HL-60 (cell line): ENCODE data around the gene TNFAIP8L2.

Experiments
- DNase-seq, 2 experiments: peaks; one replicate each; pipeline ENCODE4 v3.0.0-alpha.2; 2010 to 2020; ENCODE audit warnings: low read depth in 1 of 2, low spot score in 1 of 2
- H3K27ac ChIP-seq: fragments of 250-450 bp; sonication (Bioruptor Pico); replicated peaks from 2 replicates; pipeline ENCODE4 v1.5.1; 2020; ENCODE audit warnings: mild to moderate bottlenecking, moderate library complexity
- H3K27me3 ChIP-seq: fragments of 250-450 bp; sonication (Bioruptor Pico); 2 replicates; pipeline ENCODE4 v1.5.1; 2021; ENCODE audit warnings: mild to moderate bottlenecking, moderate library complexity; ENCODE audit not compliant: insufficient read depth, poor library complexity, severe bottlenecking
- H3K4me3 ChIP-seq: replicated peaks from 2 replicates; pipeline ENCODE4 v1.5.1; 2011; ENCODE audit warnings: mild to moderate bottlenecking, control low read depth, low read length; ENCODE audit not compliant: insufficient read depth
- CTCF ChIP-seq: IDR thresholded peaks from one replicate; pipeline ENCODE4 v1.5.1; 2011; ENCODE audit warnings: low read length, control low read depth, inconsistent platforms; ENCODE audit not compliant: insufficient read depth
- GABPA ChIP-seq: IDR thresholded peaks from 2 replicates; pipeline ENCODE4 v1.6.1; 2012; ENCODE audit warnings: low read depth
- POLR2AphosphoS5 ChIP-seq: IDR thresholded peaks from 2 replicates; pipeline ENCODE4 v1.6.1; 2012; ENCODE audit warnings: low read depth
- REST ChIP-seq: IDR thresholded peaks from 2 replicates; pipeline ENCODE4 v1.6.1; 2012; ENCODE audit warnings: low read depth; ENCODE audit not compliant: insufficient replicate concordance
- SPI1 ChIP-seq: IDR thresholded peaks from 2 replicates; pipeline ENCODE4 v1.6.1; 2012; ENCODE audit warnings: low read depth, mild to moderate bottlenecking, borderline replicate concordance

Gene TNFAIP8L2

GRCh38 chr1:151146072-151146411 lies 10.4 kb upstream of the TNFAIP8L2 start:
- Histone ChIP-seq H3K27me3 (peaks cover 16% of the 10 kb centered on the region), H3K27ac (no peak overlapping the region), H3K4me3 (peak overlapping the region; percentile 71)
- TF ChIP-seq CTCF = no peak
- TF ChIP-seq REST = no peak
- TF ChIP-seq GABPA = no peak
- TF ChIP-seq SPI1 = no peak
- TF ChIP-seq POLR2AphosphoS5 = no peak
- no peak for DNase-seq

GRCh38 chr1:151146412-151147131 lies 9.9 kb upstream of the TNFAIP8L2 start, which contains the start of gene SEMA6C:
Gene SEMA6C (minus strand): TSS chr1:151146631. CDS start chr1:151142621, 4,010 bp downstream.
- no peak for TF ChIP-seq GABPA
- no peak for TF ChIP-seq REST
- no peak for TF ChIP-seq SPI1
- TF ChIP-seq CTCF = no peak
- no peak for TF ChIP-seq POLR2AphosphoS5
- Histone ChIP-seq H3K4me3 (peak within 1 kb of the TSS; percentile 71), H3K27me3 (peaks cover 16% of the 10 kb centered on the region), H3K27ac (no peak within 1 kb of the TSS)
- peak; percentile 49 to 82 for DNase-seq

GRCh38 chr1:151147132-151147503 lies 9.3 kb upstream of the TNFAIP8L2 start:
- Histone ChIP-seq H3K27ac (no peak overlapping the region), H3K27me3 (peaks cover 16% of the 10 kb centered on the region), H3K4me3 (peak overlapping the region; percentile 71)
- TF ChIP-seq GABPA (no peak), SPI1 (no peak), POLR2AphosphoS5 (no peak), REST (no peak), CTCF (no peak)
- no peak for DNase-seq
